Neural cell (in vitro differentiated cells): Measurements from ENCODE around the gene PXMP2. TPM values are rescaled to one million over a fixed set of nuclear protein-coding genes. Genes with fewer than 3 reads are reported as not detected.

Experiments used
- H2AFZ ChIP-seq: fragments of 200-600, 300-800 bp; sonication (generic), shearing (Covaris generic); 2 replicates; pipeline ENCODE4 v1.6.0; 2014; ENCODE audit warnings: low read depth, mild to moderate bottlenecking, antibody characterized with exemption, low read length, moderate library complexity
- H3F3A ChIP-seq: fragments of 200-600 bp; shearing (Covaris generic); 2 replicates; pipeline ENCODE4 v1.6.1; 2016; ENCODE audit warnings: mild to moderate bottlenecking, moderate library complexity, mixed read lengths, antibody characterized with exemption, low read length; ENCODE audit not compliant: insufficient read depth, poor library complexity, severe bottlenecking
- H3K27ac ChIP-seq: fragments of 200-600, 300-800 bp; sonication (generic), shearing (Covaris generic); 2 replicates; pipeline ENCODE4 v1.5.1; 2014; ENCODE audit warnings: mild to moderate bottlenecking, low read length, moderate library complexity
- H3K27me3 ChIP-seq: fragments of 300-800, 200-600 bp; sonication (generic), shearing (Covaris generic); 2 replicates; pipeline ENCODE4 v1.6.0; 2014; ENCODE audit warnings: mild to moderate bottlenecking, low read depth, low read length, moderate library complexity; ENCODE audit not compliant: insufficient read depth
- H3K36me3 ChIP-seq: fragments of 300-800, 200-600 bp; sonication (generic), shearing (Covaris generic); 2 replicates; pipeline ENCODE4 v1.5.1; 2014; ENCODE audit warnings: mild to moderate bottlenecking, antibody characterized with exemption, low read length, moderate library complexity; ENCODE audit not compliant: insufficient read depth
- H3K4me2 ChIP-seq: fragments of 300-800, 200-600 bp; sonication (generic), shearing (Covaris generic); 2 replicates; pipeline ENCODE4 v1.6.0; 2014; ENCODE audit warnings: mild to moderate bottlenecking, low read length
- H3K4me3 ChIP-seq: fragments of 300-800, 200-600 bp; sonication (generic), shearing (Covaris generic); 2 replicates; pipeline ENCODE4 v1.5.1; 2014; ENCODE audit warnings: mild to moderate bottlenecking, low read length, moderate library complexity
- H3K79me2 ChIP-seq: fragments of 200-600 bp; shearing (Covaris generic); replicated peaks from 2 replicates; pipeline ENCODE4 v1.6.0; 2014; ENCODE audit warnings: mild to moderate bottlenecking, low read length, moderate library complexity; ENCODE audit not compliant: insufficient read depth
- H3K9ac ChIP-seq: fragments of 300-800, 200-600 bp; sonication (generic), shearing (Covaris generic); 2 replicates; pipeline ENCODE4 v1.6.1; 2016; ENCODE audit warnings: mild to moderate bottlenecking, low read length, mixed read lengths
- H3K9me2 ChIP-seq: fragments of 200-600 bp; shearing (Covaris generic); 2 replicates; pipeline ENCODE4 v1.6.1; 2016; ENCODE audit warnings: mild to moderate bottlenecking, low read length, mixed read lengths; ENCODE audit not compliant: insufficient read depth
- H3K9me3 ChIP-seq: fragments of 200-600, 300-800 bp; sonication (generic), shearing (Covaris generic); 2 replicates; pipeline ENCODE4 v1.6.1; 2016; ENCODE audit warnings: mild to moderate bottlenecking, mixed run types, low read length, moderate library complexity, mixed read lengths
- H4K20me1 ChIP-seq: fragments of 200-600 bp; shearing (Covaris generic); 2 replicates; pipeline ENCODE4 v1.6.1; 2016; ENCODE audit warnings: mild to moderate bottlenecking, mixed run types; ENCODE audit not compliant: insufficient read depth
- CTCF ChIP-seq: fragments of 450-650 bp; IDR thresholded peaks from 2 replicates; pipeline ENCODE4 v1.5.1; 2014; ENCODE audit warnings: antibody characterized with exemption, mild to moderate bottlenecking, moderate library complexity; ENCODE audit not compliant: poor library complexity, severe bottlenecking
- EP300 ChIP-seq: fragments of 450-650 bp; conservative IDR thresholded peaks from 2 replicates; pipeline ENCODE4 v1.6.1; 2014; ENCODE audit warnings: antibody characterized with exemption, mild to moderate bottlenecking, moderate library complexity; ENCODE audit not compliant: poor library complexity, severe bottlenecking
- EZH2 ChIP-seq: fragments of 200-600, 300-800 bp; shearing (Covaris generic), sonication (generic); IDR thresholded peaks from 2 replicates; pipeline ENCODE4 v1.6.1; 2014; ENCODE audit warnings: antibody characterized with exemption, low read length, borderline replicate concordance, mild to moderate bottlenecking; ENCODE audit not compliant: insufficient read depth, poor library complexity, severe bottlenecking
- MXI1 ChIP-seq: fragments of 450-650 bp; conservative IDR thresholded peaks from 2 replicates; pipeline ENCODE4 v1.6.1; 2014; ENCODE audit warnings: antibody characterized with exemption, mild to moderate bottlenecking; ENCODE audit not compliant: poor library complexity, severe bottlenecking
- POLR2AphosphoS5 ChIP-seq: IDR thresholded peaks from 2 replicates; pipeline ENCODE4 v1.6.1; 2012
- RAD21 ChIP-seq: fragments of 450-650 bp; conservative IDR thresholded peaks from 2 replicates; pipeline ENCODE4 v1.6.1; 2014; ENCODE audit warnings: antibody characterized with exemption, mild to moderate bottlenecking, moderate library complexity
- REST ChIP-seq: IDR thresholded peaks from 2 replicates; pipeline ENCODE4 v1.6.1; 2012; ENCODE audit warnings: borderline replicate concordance
- SMC3 ChIP-seq: fragments of 450-650 bp; conservative IDR thresholded peaks from 2 replicates; pipeline ENCODE4 v1.6.1; 2014; ENCODE audit warnings: antibody characterized with exemption, mild to moderate bottlenecking, moderate library complexity; ENCODE audit not compliant: poor library complexity
- TAF1 ChIP-seq: IDR thresholded peaks from 2 replicates; pipeline ENCODE4 v1.6.1; 2012; ENCODE audit warnings: low read depth
- polyA plus RNA-seq: library from polyadenylated mRNA; depleted of rRNA; stranded (reverse); fragments of >200 nt; gene quantifications from 2 replicates; pipeline ENCODE4 v1.2.3, GENCODE V29; 2014

Gene PXMP2
- polyA plus RNA-seq, 1 donor from 2014 or later: 95.8 TPM

GRCh38 chr12:132703641-132704040, 16.3 kb downstream of the PXMP2 start:
- Histone ChIP-seq H3K27ac (no peak overlapping the region), H3K36me3 (no peaks in the 10 kb centered on the region)
- TF ChIP-seq TAF1: no peak
- TF ChIP-seq MXI1: no peak
- no peak for TF ChIP-seq EP300
- TF ChIP-seq CTCF: no peak
- no peak for TF ChIP-seq POLR2AphosphoS5
- TF ChIP-seq REST: no peak
- TF ChIP-seq RAD21: no peak
- TF ChIP-seq EZH2: no peak
- no peak for TF ChIP-seq SMC3

GRCh38 chr12:132707241-132707640, 19.9 kb downstream of the PXMP2 start:
- no peaks in the 10 kb centered on the region for H3F3A ChIP-seq
- H3K9ac ChIP-seq: no peak overlapping the region
- H3K27me3 ChIP-seq: no peaks in the 10 kb centered on the region
- no peaks in the 10 kb centered on the region for H4K20me1 ChIP-seq
- no peak overlapping the region for H3K4me2 ChIP-seq
- H3K9me2 ChIP-seq: no peaks in the 10 kb centered on the region
- no peaks in the 10 kb centered on the region for H3K36me3 ChIP-seq
- H3K4me3 ChIP-seq: no peak overlapping the region
- H3K27ac ChIP-seq: no peak overlapping the region
- no peak for TF ChIP-seq EZH2
- TF ChIP-seq REST: no peak
- no peak for TF ChIP-seq CTCF
- no peak for TF ChIP-seq TAF1
- no peak for TF ChIP-seq MXI1
- no peak for TF ChIP-seq EP300
- TF ChIP-seq POLR2AphosphoS5: no peak
- no peak for TF ChIP-seq RAD21
- no peak for TF ChIP-seq SMC3
- H2AFZ ChIP-seq: no peak overlapping the region
- H3K79me2 ChIP-seq: peaks cover 7% of the 10 kb centered on the region
- no peaks in the 10 kb centered on the region for H3K9me3 ChIP-seq

More at GRCh38 chr12:132703641-132704040, 16.3 kb downstream of the PXMP2 start:
- Histone ChIP-seq H3K9me3 (no peaks in the 10 kb centered on the region), H4K20me1 (no peaks in the 10 kb centered on the region), H3F3A (no peaks in the 10 kb centered on the region), H3K4me2 (no peak overlapping the region), H3K27me3 (no peaks in the 10 kb centered on the region), H3K4me3 (no peak overlapping the region), H3K79me2 (no peaks in the 10 kb centered on the region), H3K9me2 (no peaks in the 10 kb centered on the region), H2AFZ (no peak overlapping the region), H3K9ac (no peak overlapping the region)
